ENCODE measurements around the gene LPCAT1.

LPCAT1 gene

GRCh38 chr5:1547236-1547635 lies 23.5 kb upstream of the LPCAT1 start:
- Histone ChIP-seq H2AFZ (ENCODE audit: low read length) (no peak overlapping the region), H3K9ac (ENCODE audit: low read depth, low read length, poor library complexity, severe bottlenecking) (no peak overlapping the region), H3K4me2 (ENCODE audit: low read depth, low read length, poor library complexity, severe bottlenecking) (no peak overlapping the region), H3K4me1 (ENCODE audit: insufficient read depth, low read length, poor library complexity, severe bottlenecking) (peaks cover 8% of the 10 kb centered on the region), H3K9me2 (replicated peaks; ENCODE audit: low read depth, low read length) (no peaks in the 10 kb centered on the region), H3K79me2 (ENCODE audit: insufficient read depth, low read length) (no peaks in the 10 kb centered on the region), H3K4me3 (ENCODE audit: low read length, poor library complexity, severe bottlenecking) (no peak overlapping the region), H3F3A (ENCODE audit: low read depth) (no peaks in the 10 kb centered on the region), H4K20me1 (ENCODE audit: insufficient read depth, low read length, poor library complexity, severe bottlenecking) (no peaks in the 10 kb centered on the region), H3K9me3 (ENCODE audit: insufficient read depth, low read depth, low read length) (no peaks in the 10 kb centered on the region), H3K27me3 (ENCODE audit: insufficient read depth, low read length, poor library complexity, severe bottlenecking) (no peaks in the 10 kb centered on the region), H3K36me3 (ENCODE audit: insufficient read depth, low read length) (no peaks in the 10 kb centered on the region)
- TF ChIP-seq CTCF (conservative IDR thresholded peaks at IDR 0.05; ENCODE audit: low read length) (no peak), EZH2phosphoT487 (IDR thresholded peaks at IDR 0.05; ENCODE audit: borderline replicate concordance) (no peak)

- peaks cover 8% of the 10 kb centered on the region for H3K4me1 ChIP-seq (ENCODE audit: insufficient read depth, low read length, poor library complexity, severe bottlenecking)
Observed at GRCh38 chr5:1546556-1546955, 22.8 kb upstream of the LPCAT1 start.

GRCh38 chr5:1545805-1546355 lies 22.1 kb upstream of the LPCAT1 start:
- Histone ChIP-seq H3K4me2 (ENCODE audit: low read depth, low read length, poor library complexity, severe bottlenecking) (no peak overlapping the region), H3K4me1 (ENCODE audit: insufficient read depth, low read length, poor library complexity, severe bottlenecking) (peaks cover 8% of the 10 kb centered on the region), H3F3A (ENCODE audit: low read depth) (no peaks in the 10 kb centered on the region), H3K4me3 (ENCODE audit: low read length, poor library complexity, severe bottlenecking) (no peak overlapping the region), H2AFZ (ENCODE audit: low read length) (no peak overlapping the region), H3K27me3 (ENCODE audit: insufficient read depth, low read length, poor library complexity, severe bottlenecking) (no peaks in the 10 kb centered on the region), H3K36me3 (ENCODE audit: insufficient read depth, low read length) (no peaks in the 10 kb centered on the region), H3K9ac (ENCODE audit: low read depth, low read length, poor library complexity, severe bottlenecking) (no peak overlapping the region), H3K9me2 (replicated peaks; ENCODE audit: low read depth, low read length) (no peaks in the 10 kb centered on the region), H3K9me3 (ENCODE audit: insufficient read depth, low read depth, low read length) (no peaks in the 10 kb centered on the region), H3K79me2 (ENCODE audit: insufficient read depth, low read length) (no peaks in the 10 kb centered on the region), H4K20me1 (ENCODE audit: insufficient read depth, low read length, poor library complexity, severe bottlenecking) (no peaks in the 10 kb centered on the region)
- TF ChIP-seq CTCF (conservative IDR thresholded peaks at IDR 0.05; ENCODE audit: low read length), result no peak
- TF ChIP-seq EZH2phosphoT487 (IDR thresholded peaks at IDR 0.05; ENCODE audit: borderline replicate concordance), result no peak

More at GRCh38 chr5:1546556-1546955, 22.8 kb upstream of the LPCAT1 start:
- no peaks in the 10 kb centered on the region for H3K27me3 ChIP-seq (ENCODE audit: insufficient read depth, low read length, poor library complexity, severe bottlenecking)
- TF ChIP-seq CTCF (conservative IDR thresholded peaks at IDR 0.05; ENCODE audit: low read length), result no peak
- TF ChIP-seq EZH2phosphoT487 (IDR thresholded peaks at IDR 0.05; ENCODE audit: borderline replicate concordance), result no peak
- H3K36me3 ChIP-seq (ENCODE audit: insufficient read depth, low read length), result no peaks in the 10 kb centered on the region
- no peak overlapping the region for H2AFZ ChIP-seq (ENCODE audit: low read length)
- no peaks in the 10 kb centered on the region for H3K9me3 ChIP-seq (ENCODE audit: insufficient read depth, low read depth, low read length)
- H3K79me2 ChIP-seq (ENCODE audit: insufficient read depth, low read length), result no peaks in the 10 kb centered on the region
- H3K4me3 ChIP-seq (ENCODE audit: low read length, poor library complexity, severe bottlenecking), result no peak overlapping the region
- peak overlapping the region; percentile 5 for H3K4me2 ChIP-seq (ENCODE audit: low read depth, low read length, poor library complexity, severe bottlenecking)
- H3F3A ChIP-seq (ENCODE audit: low read depth), result no peaks in the 10 kb centered on the region
- no peaks in the 10 kb centered on the region for H3K9me2 ChIP-seq (replicated peaks; ENCODE audit: low read depth, low read length)
- no peak overlapping the region for H3K9ac ChIP-seq (ENCODE audit: low read depth, low read length, poor library complexity, severe bottlenecking)
- H4K20me1 ChIP-seq (ENCODE audit: insufficient read depth, low read length, poor library complexity, severe bottlenecking), result no peaks in the 10 kb centered on the region

All from Loucy (cell line).